GDM1 (cell line): Measurements from ENCODE around the gene TSSC4.

Experiments used
- DNase-seq: peaks from one replicate; lab custom pipeline; 2025; lab: John Stamatoyannopoulos, UW

The TSSC4 gene

GRCh38 chr11:2400762-2401435 is 349 bp downstream of the TSSC4 start:
- no peak for DNase-seq

- DNase-seq: no peak
Measured at GRCh38 chr11:2401436-2401984, 960 bp downstream of the TSSC4 start.

- no peak for DNase-seq
Measured at GRCh38 chr11:2402106-2402505, 1.6 kb downstream of the TSSC4 start.

- DNase-seq: no peak
Measured at GRCh38 chr11:2402890-2403645, 2.5 kb downstream of the TSSC4 start.

GRCh38 chr11:2404735-2405196 is 4.2 kb downstream of the TSSC4 start:
- no peak for DNase-seq

- no peak for DNase-seq
Measured at GRCh38 chr11:2406451-2406850, 5.9 kb downstream of the TSSC4 start.

GRCh38 chr11:2406878-2407410 is 6.4 kb downstream of the TSSC4 start:
- no peak for DNase-seq

- DNase-seq: no peak
Measured at GRCh38 chr11:2408671-2409070, 8.1 kb downstream of the TSSC4 start.

- DNase-seq: no peak
Measured at GRCh38 chr11:2409126-2409525, 8.6 kb downstream of the TSSC4 start.

GRCh38 chr11:2409611-2410468 is 9.3 kb downstream of the TSSC4 start:
- no peak for DNase-seq

- no peak for DNase-seq
Measured at GRCh38 chr11:2410616-2411015, 10.1 kb downstream of the TSSC4 start.

- DNase-seq: no peak
Measured at GRCh38 chr11:2411446-2412305, 11.1 kb downstream of the TSSC4 start.

- DNase-seq: no peak
Measured at GRCh38 chr11:2412323-2412722, 11.8 kb downstream of the TSSC4 start.

- DNase-seq: no peak
Measured at GRCh38 chr11:2413742-2414579, 13.4 kb downstream of the TSSC4 start.

- no peak for DNase-seq
Measured at GRCh38 chr11:2414616-2415015, 14.1 kb downstream of the TSSC4 start.

- DNase-seq: no peak
Measured at GRCh38 chr11:2415171-2415570, 14.6 kb downstream of the TSSC4 start.

- no peak for DNase-seq
Measured at GRCh38 chr11:2415601-2416380, 15.2 kb downstream of the TSSC4 start.

GRCh38 chr11:2416765-2417164 is 16.2 kb downstream of the TSSC4 start:
- no peak for DNase-seq
